Measurements from ENCODE around the gene ZNF175.

GRCh38 chr19:51586799-51587198 is 15.7 kb downstream of the ZNF175 start:
- no peak for TF ChIP-seq CTCF (IDR thresholded peaks at IDR 0.05)
- no peak for TF ChIP-seq POLR2AphosphoS5 (IDR thresholded peaks at IDR 0.05)
